ENCODE data around the gene RGS6. TPM values are rescaled to one million over a fixed set of nuclear protein-coding genes. Genes with fewer than 3 reads are reported as not detected.
A peak's percentile ranks its signal among the peaks of the same experiment; 100 is the strongest.

The RGS6 gene
- total RNA-seq, 1 experiment from 2014 or later, result not detected

DNA sequence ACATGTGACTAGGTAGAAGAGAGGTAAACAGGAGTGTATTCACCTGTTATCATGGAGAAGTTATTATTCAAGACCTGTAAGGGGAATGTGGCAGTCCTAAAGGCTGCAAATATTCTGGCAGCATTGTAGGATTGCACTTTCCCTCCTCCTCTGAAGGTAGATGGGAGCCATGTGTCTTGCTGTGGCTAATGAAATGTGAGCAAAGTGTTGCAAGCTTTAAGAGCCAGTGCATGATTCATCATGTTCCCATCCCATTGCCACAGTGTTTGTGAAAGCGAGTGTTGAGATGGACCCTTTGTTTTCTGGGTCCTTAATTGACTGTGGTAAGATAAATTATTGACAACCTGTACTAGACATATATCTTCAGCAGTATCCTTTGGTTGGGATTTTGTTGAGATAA is 128.7 kb downstream of the RGS6 start:
- no peak for DNase-seq
- Histone ChIP-seq H3K27me3 (0 out of 2 replicates have a peak, but pooled peaks cover 3% of the 10 kb centered on the region), H3K36me3 (no peaks in the 10 kb centered on the region), H3K4me3 (no peak overlapping the region), H3K9me3 (replicated peaks) (no peaks in the 10 kb centered on the region), H3K4me1 (no peaks in the 10 kb centered on the region), H3K27ac (no peak overlapping the region)

DNA sequence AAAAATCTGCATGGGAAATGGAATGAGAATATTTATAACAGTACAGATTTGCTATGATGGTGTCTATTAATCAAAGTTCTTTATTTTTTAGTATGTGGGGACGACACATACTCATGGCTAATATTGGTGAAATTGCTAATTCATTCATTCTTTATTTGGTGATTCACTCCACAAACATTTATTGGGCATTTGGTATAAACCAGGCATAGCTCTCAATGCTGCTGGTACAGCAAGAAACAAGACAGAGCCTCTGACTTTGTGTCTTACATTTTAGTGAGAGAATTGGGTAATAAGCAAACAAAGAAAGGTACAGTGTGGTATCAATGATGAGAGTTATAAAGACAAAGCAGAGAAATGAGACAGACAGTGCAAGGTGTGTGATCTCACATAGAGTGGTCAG is 129.5 kb downstream of the RGS6 start:
- no peaks in the 10 kb centered on the region for H3K27me3 ChIP-seq
- no peaks in the 10 kb centered on the region for H3K9me3 ChIP-seq (replicated peaks)
- H3K4me3 ChIP-seq, result no peak overlapping the region
- DNase-seq, result no peak
- no peaks in the 10 kb centered on the region for H3K4me1 ChIP-seq
- no peak overlapping the region for H3K27ac ChIP-seq
- H3K36me3 ChIP-seq, result no peaks in the 10 kb centered on the region

DNA sequence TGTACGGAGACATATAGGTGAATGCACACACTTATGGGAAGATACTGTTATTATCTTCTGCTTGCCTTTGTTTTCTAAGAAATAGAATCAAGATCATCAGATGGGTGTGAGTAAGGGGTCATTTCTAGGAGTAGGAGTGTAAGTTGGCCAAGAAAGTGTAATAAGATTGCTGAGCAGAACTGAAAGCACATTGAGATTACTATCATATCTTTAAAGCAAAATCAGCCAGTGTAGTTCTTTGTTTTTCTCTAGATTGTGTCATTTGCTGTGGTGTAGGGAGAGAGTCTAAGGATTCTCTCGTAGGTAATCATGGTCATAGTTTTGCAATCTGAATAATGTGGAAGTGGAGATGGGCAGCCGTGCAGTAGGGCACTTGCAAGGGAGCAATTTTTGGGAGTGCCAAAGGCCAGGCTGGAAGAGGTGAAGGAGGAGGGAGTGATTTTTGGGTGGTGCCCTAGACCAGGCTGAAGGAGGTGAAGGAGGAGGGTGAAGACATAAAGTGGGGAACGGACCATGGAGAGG is 131.6 kb downstream of the RGS6 start:
- Histone ChIP-seq H3K4me1 (no peaks in the 10 kb centered on the region), H3K36me3 (no peaks in the 10 kb centered on the region), H3K9me3 (replicated peaks) (no peaks in the 10 kb centered on the region), H3K4me3 (no peak overlapping the region), H3K27ac (no peak overlapping the region), H3K27me3 (no peaks in the 10 kb centered on the region)
- no peak for DNase-seq

DNA sequence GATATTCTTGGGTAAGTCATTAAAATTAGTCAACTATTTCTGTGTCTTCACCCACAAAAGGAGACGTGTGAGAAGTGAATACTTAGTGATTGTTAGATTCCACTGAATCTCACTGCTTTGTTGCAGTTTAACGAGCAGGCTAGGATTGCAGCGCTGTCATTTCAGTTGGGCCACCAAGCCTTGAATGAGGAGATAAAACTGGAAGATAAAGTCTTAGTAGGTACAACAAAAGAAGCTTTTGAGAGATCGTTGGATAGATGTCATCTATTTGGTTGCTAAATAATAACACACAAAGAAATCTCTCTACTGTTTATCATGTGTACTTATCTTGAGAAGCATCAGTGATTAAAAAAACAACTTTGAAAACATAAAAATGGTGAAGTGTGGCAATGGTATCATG is 132.3 kb downstream of the RGS6 start:
- Histone ChIP-seq H3K4me3 (no peak overlapping the region), H3K9me3 (replicated peaks) (no peaks in the 10 kb centered on the region), H3K27me3 (no peaks in the 10 kb centered on the region), H3K36me3 (no peaks in the 10 kb centered on the region), H3K27ac (no peak overlapping the region), H3K4me1 (no peaks in the 10 kb centered on the region)
- DNase-seq, result no peak

DNA sequence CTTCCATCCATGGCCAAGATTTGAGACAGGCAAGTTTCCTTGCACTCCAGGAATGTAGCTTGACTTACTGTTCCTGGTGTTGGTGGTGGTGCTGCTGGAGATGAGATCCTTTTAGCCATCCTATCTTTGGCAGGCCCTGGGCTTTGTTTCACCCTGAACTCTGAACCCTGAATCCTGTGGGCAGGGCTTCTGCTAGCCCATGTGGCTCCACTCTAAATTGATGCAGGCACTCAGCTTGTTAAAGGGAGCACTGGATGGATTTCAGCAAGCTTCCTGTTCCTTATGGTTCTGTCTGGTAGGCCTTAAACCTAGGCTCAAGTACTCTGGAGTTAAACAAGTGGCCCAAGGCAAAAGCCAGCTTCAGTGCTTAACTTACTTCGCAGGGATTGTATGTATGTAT is 138.2 kb downstream of the RGS6 start:
- no peaks in the 10 kb centered on the region for H3K4me1 ChIP-seq
- no peak for DNase-seq
- H3K36me3 ChIP-seq, result no peaks in the 10 kb centered on the region
- no peaks in the 10 kb centered on the region for H3K27me3 ChIP-seq
- H3K27ac ChIP-seq, result no peak overlapping the region
- no peak overlapping the region for H3K4me3 ChIP-seq
- no peaks in the 10 kb centered on the region for H3K9me3 ChIP-seq (replicated peaks)

DNA sequence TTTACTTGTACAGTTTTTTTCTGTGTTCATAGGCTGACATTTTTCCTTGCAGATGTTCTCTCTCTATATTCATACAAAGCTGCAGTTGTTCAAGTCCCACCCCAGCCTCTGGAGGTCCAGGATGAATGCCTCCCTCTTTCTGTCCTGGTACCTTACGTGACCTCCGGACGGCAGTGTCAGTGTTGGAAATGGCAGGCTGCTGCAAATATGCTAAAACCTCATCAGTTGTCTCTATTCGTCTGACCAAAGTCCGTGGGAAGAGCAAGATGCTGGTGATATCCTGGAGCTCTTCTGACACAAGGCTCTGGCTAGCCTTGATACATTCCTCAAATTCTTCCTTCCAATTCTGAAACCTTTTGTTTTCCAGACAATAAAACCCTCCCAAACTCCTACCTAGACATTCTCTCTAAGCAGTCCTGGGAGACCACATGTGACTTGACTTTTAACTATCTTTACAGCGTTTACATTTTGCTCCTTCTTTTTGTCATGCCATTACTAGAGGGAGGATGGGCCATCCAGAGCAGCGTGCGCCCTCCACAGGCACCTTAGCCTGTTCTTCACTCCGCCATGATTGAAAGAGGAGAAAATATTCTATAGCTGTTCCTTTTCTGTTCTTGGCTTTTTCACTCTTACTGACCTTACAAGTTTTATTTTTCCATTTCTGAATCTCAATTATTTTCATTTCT is 143.6 kb downstream of the RGS6 start:
- Histone ChIP-seq H3K4me1 (no peaks in the 10 kb centered on the region), H3K27ac (no peak overlapping the region), H3K27me3 (no peaks in the 10 kb centered on the region), H3K4me3 (no peak overlapping the region), H3K9me3 (replicated peaks) (no peaks in the 10 kb centered on the region), H3K36me3 (no peaks in the 10 kb centered on the region)
- no peak for DNase-seq

DNA sequence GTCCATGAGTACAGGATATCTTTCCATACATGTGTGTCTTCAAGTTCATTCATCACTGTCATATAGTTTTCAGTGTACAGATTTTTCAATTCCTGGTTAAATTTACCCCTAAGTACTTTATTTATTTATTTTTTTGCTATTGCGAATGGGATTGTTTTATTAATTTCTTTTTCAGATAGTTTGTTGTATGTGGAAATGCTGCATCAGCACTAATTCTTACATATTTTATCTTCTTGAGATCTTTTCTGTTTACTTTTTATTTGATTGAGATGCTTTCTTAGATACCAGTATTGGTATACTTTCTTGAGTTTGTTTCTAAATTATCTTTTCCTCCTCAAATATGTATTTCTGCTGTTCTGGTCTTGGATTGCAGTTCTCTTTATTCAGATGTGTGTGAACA is 148.9 kb downstream of the RGS6 start:
- Histone ChIP-seq H3K4me3 (no peak overlapping the region), H3K9me3 (replicated peaks) (no peaks in the 10 kb centered on the region), H3K36me3 (no peaks in the 10 kb centered on the region), H3K4me1 (no peaks in the 10 kb centered on the region), H3K27ac (no peak overlapping the region), H3K27me3 (no peaks in the 10 kb centered on the region)
- DNase-seq, result no peak

DNA sequence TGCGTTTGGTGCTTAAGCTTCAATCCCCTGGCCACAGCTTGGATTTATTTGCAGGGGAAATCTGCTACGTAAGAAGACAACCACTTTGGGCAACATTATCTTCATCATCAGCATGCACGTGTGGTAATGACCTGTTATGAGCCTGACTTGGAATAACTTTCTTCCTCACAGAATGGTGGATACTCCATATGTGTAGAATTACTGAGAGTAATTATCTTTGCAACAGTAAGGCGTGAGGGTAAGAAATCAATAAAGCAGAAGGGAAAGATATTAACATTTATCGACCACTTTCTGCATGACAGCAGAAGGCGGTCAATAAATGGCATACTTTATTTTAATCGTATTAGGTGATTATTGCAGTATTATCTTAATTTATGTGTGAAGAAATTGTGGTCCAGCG is 152.7 kb downstream of the RGS6 start:
- DNase-seq, result no peak
- H3K27ac ChIP-seq, result no peak overlapping the region
- H3K27me3 ChIP-seq, result no peaks in the 10 kb centered on the region
- no peaks in the 10 kb centered on the region for H3K4me1 ChIP-seq
- H3K9me3 ChIP-seq (replicated peaks), result no peaks in the 10 kb centered on the region
- no peak overlapping the region for H3K4me3 ChIP-seq
- H3K36me3 ChIP-seq, result no peaks in the 10 kb centered on the region

DNA sequence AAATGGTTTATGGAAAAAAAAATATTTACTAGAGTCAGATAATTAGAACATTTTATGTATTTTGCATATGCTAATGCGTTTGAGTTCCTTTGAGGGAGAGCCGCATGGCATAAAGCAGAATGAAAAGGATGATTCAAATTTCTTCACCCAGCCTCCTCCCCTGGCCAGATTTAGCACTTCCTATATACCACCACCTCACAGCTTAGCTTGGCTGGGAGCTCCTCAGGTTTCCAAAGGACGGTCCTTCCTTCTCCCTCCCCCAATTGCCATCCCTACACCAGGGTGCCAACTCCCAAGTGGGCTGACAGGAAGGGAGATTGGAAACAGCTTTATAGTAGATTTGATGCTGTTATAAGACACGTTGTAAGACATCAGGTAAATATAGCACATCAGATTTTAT is 157.4 kb downstream of the RGS6 start:
- no peaks in the 10 kb centered on the region for H3K9me3 ChIP-seq (replicated peaks)
- no peaks in the 10 kb centered on the region for H3K27me3 ChIP-seq
- no peak for DNase-seq
- no peak overlapping the region for H3K4me3 ChIP-seq
- no peaks in the 10 kb centered on the region for H3K4me1 ChIP-seq
- H3K27ac ChIP-seq, result no peak overlapping the region
- H3K36me3 ChIP-seq, result no peaks in the 10 kb centered on the region

DNA sequence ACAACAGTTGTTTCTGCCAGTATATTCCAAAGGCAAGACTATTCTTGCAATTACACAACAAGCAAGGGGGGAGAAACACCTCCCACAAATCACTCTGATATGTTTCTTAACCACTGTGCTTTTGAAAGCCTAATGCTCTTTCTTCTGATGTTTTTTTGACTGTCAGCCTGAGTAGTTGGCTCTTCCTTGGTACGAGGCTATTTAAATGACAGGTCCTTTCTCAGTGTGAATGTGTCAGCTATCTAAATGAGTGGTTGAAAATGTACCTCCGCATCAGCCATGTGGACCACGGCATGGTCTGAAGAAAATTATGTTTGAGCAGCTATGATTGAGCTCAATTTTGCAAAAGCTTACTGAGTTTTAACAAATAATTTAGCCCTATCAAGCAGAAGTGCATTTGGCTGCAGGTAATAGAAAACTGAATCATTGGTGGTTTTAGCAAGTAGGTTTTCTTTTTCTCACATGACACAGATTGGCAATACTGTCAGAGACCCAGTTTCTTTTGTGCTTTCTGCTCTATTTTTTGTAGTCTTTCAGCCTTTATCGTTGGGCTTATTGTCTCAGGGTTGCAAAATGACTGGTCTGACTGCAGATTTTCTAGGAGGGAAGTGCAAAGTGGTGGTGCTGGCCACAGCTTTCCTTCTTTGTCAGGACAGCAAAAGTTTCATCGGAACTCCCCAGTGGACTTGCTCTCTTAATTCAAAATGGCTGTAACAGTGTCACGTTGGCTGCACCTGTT is 162.8 kb downstream of the RGS6 start:
- no peak overlapping the region for H3K27ac ChIP-seq
- no peaks in the 10 kb centered on the region for H3K36me3 ChIP-seq
- no peak for DNase-seq
- H3K27me3 ChIP-seq, result no peaks in the 10 kb centered on the region
- no peaks in the 10 kb centered on the region for H3K9me3 ChIP-seq (replicated peaks)
- H3K4me1 ChIP-seq, result no peaks in the 10 kb centered on the region
- no peak overlapping the region for H3K4me3 ChIP-seq

DNA sequence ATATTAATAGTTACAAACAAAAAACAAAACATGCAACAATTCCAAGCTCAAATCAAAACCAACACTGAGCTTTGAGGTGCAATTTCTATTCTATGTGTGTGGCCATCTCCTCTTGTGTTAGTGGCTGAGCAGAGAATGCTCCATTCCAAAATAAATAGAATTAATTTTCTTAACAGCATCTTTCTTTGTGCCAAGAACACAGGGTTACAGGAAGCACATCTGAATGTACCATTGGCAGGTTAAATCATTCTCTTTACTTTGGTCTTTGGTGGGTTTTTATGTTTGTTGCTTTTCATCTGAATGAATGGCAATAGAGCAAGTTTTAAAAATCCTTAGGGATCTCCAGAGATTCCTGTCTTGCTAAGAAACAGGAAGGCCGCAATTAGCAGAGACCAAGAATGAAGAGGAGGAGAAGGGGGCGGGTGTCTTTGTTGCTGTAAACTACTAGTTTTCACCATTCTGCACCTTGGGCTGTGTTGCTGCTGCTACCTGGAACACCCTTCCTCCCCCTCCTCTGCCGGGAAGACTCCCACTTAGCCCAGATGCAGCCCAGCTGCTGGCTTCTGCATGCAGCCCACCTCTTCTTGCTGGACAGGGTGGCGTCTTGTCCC is 165.0 kb downstream of the RGS6 start:
- no peak for DNase-seq
- no peaks in the 10 kb centered on the region for H3K4me1 ChIP-seq
- H3K9me3 ChIP-seq (replicated peaks), result no peaks in the 10 kb centered on the region
- no peaks in the 10 kb centered on the region for H3K27me3 ChIP-seq
- no peaks in the 10 kb centered on the region for H3K36me3 ChIP-seq
- H3K27ac ChIP-seq, result no peak overlapping the region
- no peak overlapping the region for H3K4me3 ChIP-seq

DNA sequence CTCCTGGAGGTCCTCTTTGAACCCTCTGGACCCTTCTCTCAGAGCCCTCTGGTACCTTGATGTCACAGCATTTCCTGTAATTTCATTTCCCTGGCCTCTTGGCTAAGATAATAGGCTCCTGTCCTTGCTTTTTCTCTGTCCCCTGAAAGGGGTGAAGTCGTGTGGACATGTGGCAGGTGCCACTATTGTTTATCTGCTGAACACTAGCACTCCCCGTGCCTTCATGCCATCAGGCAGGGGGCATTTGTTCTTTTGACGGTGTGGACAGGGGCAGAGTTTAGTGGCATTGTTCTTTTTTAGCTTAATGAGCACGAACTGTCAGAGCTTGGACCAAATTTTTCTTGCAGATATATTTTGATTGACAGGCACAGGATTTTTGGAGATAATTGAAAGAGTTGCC is 166.0 kb downstream of the RGS6 start:
- no peaks in the 10 kb centered on the region for H3K9me3 ChIP-seq (replicated peaks)
- H3K27ac ChIP-seq, result no peak overlapping the region
- no peak overlapping the region for H3K4me3 ChIP-seq
- H3K4me1 ChIP-seq, result no peaks in the 10 kb centered on the region
- no peak for DNase-seq
- H3K27me3 ChIP-seq, result no peaks in the 10 kb centered on the region
- H3K36me3 ChIP-seq, result no peaks in the 10 kb centered on the region

DNA sequence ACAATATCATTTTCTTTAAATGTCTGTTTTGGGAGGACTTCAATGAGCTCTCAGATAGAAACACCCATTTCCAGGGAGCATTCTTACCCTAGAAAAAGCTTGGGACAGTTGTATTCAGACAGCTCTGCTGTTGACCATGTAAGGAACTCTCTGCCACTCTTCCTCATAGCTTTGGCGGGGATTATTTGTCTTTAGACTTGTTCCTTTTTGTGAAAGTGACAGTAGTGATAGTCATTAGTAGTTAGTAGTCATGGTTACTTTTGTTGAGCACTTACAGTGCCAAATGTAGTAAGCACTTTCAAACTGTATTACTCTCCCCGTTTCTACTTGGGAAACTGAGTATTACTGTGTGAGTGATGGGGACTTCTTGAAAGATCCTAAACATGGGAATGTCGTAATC is 167.3 kb downstream of the RGS6 start:
- Histone ChIP-seq H3K27me3 (no peaks in the 10 kb centered on the region), H3K36me3 (no peaks in the 10 kb centered on the region), H3K4me1 (no peaks in the 10 kb centered on the region), H3K27ac (no peak overlapping the region), H3K4me3 (no peak overlapping the region), H3K9me3 (replicated peaks) (no peaks in the 10 kb centered on the region)
- DNase-seq, result no peak

DNA sequence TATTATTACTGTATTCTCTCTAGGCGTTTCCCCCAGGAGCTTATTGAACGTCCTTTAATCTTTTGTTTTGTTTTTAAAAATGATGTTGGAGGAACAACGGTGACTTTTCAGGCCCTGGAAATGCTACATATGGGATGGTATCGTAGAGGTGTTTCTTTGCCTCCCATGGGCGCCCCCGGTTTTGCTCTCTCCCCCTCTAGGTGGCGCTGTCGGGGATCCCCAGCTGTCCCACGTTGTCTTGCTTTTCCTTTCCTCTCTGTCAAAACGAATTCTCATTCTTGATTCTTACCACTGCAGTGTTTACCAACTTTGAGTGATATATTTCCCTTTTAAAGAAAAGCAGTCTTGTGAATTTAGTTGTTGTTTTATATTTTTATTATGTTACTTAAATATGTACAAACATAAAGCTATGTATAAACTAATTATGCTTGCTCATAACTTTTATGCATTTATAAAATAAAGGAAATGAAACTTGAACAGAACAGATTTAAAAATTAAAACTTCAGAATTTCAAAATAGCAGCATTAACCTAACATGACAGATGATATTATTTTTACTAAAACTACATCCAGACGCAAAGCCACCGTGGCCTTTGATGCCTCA is 171.9 kb downstream of the RGS6 start:
- Histone ChIP-seq H3K9me3 (replicated peaks) (no peaks in the 10 kb centered on the region), H3K4me3 (no peak overlapping the region), H3K4me1 (no peaks in the 10 kb centered on the region), H3K27me3 (peaks cover 4% of the 10 kb centered on the region; the same call in 1 of the 2 replicates), H3K27ac (no peak overlapping the region), H3K36me3 (no peaks in the 10 kb centered on the region)
- DNase-seq, result peak; percentile 11 to 50

DNA sequence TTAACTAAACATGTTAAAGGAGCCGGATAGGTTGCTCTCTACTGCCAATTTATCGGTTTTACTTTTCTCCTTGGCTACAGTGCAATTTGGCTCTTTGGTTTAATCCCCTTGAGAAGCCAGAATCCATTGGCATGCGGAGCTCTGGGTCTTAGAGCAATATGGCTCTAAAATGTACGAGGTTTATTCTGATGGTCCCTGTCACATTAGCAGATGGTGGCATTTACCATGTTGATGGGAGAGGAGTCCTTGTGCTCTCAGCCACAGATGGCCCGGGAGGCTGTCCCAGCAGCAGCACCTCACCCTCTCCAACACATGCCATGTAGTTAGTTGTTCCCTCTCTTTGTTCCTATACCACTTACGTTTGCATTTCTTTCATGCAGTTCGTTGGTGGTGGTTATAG is 179.7 kb downstream of the RGS6 start:
- Histone ChIP-seq H3K9me3 (replicated peaks) (no peaks in the 10 kb centered on the region), H3K4me3 (no peak overlapping the region), H3K27ac (no peak overlapping the region), H3K36me3 (no peaks in the 10 kb centered on the region), H3K27me3 (no peaks in the 10 kb centered on the region), H3K4me1 (no peaks in the 10 kb centered on the region)
- no peak for DNase-seq
